Measurements from ENCODE around the gene ALDH1A2.
"Not testable (repeated sequence)": the region's sequence is repeated elsewhere in the genome, so short reads cannot be mapped to it uniquely, and the experiment has no call there.

The ALDH1A2 gene

DNA sequence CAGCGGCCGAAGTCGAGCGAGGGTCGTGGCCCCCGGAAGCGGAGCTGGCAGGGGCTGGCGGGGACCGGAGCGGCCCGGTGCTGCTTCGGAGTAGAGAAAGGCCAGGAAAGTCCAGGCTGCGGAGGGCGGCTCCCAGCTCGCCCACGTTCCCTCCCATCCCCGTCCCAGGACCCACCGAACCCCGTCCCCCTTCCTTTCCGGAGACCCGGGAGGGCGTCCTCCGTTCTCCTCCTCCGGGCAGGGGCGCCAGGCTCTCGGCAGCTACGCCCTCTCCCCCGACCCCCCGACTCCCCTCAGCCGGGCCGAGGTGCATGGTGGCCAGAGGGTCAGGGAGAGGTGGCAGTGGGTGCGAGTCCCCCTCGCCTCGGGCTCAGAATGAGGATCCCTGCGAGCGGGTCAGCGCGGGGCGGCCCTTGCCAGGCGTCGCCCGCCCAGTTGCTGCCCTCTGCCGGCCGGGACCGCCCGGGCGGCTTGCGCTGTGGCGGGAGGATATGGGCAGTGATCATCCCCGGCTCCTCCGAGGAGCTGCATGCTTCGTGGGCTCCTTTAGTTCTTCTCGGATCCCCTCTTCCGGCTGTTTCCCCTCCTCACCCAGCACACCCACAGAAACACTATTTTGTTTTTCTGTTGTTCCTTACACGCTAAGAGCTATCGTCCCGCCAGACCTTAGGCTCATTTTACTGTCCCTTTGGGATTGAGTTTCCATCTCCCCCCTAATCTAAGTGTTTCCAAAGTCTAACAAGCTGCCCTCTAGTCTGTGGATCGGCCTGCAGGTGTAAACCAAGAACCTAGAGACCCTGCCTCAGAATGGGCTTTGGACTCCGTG, 744 bp upstream of the ALDH1A2 start:
- DNase-seq (ENCODE audit: low read depth) = no peak

DNA sequence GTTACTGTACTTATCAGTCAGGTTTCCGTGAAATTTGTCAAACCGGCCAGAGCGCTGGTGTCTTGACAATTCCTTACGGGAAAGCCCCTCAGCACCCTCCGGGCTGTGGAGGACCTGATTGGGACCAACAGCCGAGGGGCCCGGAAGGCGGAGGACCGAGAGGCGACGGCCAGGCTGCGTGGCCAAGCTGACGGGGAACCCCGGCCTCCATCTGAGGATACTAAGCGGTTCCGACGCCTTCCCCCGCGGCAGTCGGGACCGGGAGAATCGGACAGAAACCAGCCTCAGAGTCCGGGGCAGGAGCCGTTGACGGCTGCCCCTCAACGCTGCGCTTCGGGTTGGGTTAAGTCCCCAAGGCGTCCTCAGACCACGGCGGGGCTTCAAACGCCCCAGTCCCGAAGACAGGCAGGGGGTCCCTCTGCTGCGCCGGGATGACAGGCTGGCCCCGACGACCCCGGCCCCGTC, 499 bp downstream of the ALDH1A2 start:
- no peak for DNase-seq (ENCODE audit: low read depth)

DNA sequence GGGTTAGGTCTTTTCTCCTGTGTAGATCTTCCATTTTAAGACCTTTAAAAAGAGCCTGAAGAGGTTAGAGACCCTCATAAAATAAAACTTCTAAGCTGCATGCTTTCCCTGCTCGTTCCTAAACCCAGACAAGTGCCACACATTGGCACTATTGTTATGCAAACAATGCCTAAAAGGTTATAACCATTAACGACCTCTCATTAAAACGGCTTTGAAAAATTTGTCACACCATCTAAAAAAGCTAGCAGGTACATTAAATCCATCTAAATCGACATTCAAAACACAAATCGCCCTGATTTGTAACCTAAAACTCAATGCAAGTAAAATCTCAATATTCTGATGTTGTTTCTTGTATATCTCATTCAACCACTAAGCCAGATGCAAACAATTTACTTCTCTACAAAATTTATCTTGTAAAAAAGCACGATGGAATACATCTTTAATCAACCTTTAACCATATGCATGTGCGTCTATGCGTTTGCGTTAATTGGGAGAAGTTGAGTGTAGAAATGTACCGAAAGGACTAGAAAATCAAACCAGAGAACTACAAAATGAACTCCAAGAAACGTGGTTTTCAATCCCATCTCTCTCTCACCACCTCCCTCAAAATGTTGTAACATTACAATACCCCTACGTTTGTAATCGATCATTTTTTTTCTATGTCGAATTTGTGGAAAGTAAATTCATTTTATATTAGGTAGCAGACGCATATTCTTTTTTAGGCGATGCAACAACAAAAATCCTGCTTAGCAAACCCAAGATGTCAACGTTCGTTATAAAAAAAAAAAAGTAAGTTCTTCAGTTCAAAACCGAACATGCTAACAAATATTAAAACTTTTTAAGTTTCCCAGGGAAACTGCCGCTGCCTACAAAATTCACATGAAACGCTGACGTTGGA, 1.2 kb downstream of the ALDH1A2 start:
- no peak for DNase-seq (ENCODE audit: low read depth)

DNA sequence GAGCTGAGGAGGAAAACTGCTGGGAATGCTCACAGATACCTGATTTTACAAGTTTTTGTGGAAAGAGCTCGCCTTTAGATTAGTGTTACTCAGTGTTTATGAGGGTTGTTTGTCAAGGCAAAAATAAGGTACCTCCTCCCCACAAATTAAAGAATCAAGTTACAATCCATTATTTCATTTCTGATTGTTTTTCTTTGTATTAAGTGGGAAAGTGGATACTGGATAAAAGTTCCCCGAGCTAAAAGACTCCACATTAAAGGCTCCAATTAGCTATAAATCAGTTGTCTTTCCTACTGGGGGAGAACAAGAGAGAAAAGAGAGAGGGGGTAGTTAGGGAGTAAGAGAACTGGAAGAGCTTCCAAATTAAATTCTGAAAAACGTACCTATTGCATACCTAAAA, 1.9 kb downstream of the ALDH1A2 start:
- DNase-seq (ENCODE audit: low read depth) = no peak

DNA sequence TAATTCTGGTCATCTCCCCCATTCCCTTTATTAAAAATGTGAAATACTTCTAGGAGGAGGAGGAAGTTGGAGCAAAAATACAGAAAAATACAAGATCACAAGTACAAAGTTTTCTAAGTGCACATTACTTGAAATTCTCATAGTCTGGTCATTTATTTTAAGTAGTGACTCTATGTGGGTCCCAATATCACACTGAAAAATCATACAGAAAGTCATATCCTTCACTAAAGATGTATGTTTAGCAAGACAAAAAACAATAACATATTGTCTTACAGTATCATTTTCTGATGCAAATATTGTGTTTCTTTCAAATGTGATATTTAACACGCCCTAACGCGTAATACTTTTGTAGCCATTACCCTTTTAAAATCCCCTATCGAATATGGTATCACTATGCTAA, 2.5 kb downstream of the ALDH1A2 start:
- no peak for DNase-seq (ENCODE audit: low read depth)

DNA sequence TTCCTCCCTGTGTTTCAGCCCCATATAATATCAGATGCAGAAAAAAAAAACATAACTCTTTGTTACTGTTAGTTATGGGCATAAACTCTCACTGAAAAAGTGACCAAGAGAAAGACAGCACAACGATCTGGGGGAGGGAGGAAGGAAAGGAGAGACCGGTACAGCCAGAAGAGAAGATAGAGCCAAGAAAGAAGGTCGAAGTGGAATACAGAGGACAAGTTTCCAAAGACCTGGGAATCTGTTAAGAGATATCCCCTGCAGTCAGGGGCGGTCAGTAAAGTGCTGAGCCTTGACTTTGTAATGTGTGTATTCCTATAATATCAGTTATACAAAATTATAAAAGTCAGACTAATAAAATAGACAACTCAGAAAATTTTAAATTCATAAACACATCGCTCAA, 3.3 kb downstream of the ALDH1A2 start:
- no peak for DNase-seq (ENCODE audit: low read depth)

DNA sequence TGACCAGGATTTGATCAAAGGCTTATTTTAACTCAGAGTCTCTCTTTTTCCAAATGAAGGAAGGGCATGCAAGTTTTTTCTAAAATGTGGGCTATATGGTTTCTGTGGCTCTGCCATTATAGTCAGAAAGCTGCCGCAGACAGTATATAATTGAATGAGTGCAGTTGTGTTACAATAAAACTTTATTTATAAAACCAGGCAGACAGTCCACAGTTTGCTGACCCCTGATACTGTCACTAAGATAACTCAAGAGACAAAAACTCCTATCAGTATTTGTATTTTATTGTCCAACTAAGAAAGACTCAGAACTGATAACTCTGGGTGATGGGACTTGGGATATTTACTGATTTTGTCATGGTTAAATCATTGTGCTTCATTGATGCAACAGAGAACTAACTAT, 4.9 kb downstream of the ALDH1A2 start:
- no peak for DNase-seq (ENCODE audit: low read depth)

DNA sequence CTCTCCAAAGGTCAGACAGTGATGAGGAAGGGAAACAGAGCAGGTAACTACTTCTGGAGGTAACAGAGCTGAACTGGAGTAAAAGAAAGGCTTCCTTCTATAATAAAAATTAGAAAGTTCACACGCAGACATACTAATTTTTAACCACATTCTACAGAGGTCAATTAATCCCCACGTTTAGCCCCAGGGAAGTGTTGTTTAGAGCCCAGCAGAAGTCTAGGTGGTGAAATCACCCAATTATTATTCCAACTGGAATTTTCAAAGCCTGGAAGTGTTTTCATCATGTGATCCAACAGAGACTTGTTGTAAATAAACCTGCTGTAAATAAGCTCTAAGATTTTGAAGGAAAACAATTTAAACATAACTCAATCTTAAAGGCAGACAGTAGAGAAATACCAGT, 6.8 kb downstream of the ALDH1A2 start:
- no peak for DNase-seq (ENCODE audit: low read depth)

DNA sequence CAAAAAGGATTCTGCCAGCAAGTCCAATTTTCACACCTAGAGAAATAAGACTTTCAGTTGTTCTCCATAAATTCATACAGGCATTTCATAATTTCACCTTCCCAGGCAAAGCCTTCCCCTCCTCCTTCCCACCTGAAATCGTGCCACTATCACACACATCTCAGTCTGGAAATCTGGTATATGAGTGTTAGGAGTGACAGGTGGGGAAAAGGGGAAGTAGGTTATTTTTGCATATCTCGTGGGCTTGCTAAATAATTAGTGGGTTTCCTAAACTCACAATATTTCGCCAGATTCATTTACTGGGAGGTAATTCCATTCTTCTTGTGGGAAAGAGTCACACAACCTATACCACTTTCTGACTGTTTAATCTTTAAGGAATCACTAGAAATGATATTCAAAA, 7.4 kb downstream of the ALDH1A2 start:
- no peak for DNase-seq (ENCODE audit: low read depth)

DNA sequence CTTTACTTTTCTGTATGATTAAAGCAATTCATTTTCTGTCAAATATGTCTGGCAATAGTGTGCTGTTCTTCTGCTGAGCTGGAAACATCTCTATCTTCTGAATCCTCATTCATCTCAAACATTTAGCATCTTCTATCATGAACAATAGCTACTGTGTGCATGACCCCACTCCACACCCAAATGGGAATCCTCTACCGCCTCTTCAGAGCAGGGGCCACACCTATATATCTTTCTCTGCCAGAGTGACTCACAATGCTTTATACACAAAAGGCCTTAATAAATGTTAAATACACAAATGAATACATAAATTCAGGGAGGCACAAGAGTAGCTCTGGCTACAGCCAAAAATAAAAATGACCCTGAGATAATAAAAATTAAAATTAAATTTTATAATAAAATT, 8.0 kb downstream of the ALDH1A2 start:
- no peak for DNase-seq (ENCODE audit: low read depth)

DNA sequence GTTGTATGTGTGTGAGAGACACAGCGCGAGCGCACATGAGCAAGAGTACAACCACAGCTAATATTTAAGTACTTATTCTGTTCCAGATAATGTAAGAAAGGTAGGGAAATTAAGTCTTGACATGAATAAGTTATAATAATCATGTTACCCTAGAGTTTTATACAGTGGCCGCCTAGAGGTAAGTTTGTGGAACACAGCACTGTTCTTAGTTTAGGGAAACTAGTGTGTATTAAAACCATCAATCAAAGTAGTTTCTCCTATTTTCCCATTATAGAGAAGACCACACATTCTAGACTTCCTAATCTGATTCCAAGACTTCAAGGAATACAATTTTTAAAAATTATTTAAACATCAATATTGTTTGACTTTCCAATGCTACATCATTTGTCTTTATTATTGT, 9.5 kb downstream of the ALDH1A2 start:
- no peak for DNase-seq (ENCODE audit: low read depth)

DNA sequence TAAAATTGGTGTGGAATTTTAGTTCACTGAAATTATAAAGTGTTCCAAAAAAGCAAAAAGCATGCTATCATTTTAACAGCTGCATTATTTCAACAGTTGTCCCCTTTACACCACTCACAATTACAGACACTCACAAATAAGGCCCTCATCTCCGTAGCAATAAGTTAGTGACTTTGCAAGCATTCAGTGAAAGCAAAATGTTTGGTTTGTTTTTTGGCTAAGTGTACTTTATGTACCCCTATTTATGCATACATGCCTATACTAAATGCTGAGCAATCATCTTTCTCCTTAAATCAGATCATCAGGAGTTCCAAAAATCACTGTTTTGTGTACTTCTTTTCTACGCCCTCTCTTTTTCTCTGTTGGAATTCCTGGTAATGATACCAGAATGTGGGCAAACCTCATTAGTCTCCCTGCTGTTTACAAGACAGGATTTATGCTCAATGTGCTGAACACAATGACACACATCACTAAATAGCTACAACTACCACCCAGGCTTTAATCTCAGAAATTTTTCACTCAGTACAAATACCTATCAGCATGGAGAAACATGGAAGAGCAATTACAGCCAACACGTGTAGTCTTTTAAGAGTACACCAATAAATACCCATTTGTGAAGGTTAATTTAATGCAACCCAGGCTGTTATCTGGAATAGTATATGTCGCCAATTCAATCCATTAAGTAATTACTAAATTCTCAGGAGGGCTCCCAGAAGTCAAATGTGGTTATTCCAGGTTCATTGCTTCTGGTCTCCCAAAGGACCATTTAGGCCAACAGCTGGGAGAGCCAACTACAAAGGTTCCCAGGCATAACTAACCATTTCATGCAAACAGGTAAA, 12.0 kb downstream of the ALDH1A2 start:
- DNase-seq (ENCODE audit: low read depth) = no peak

DNA sequence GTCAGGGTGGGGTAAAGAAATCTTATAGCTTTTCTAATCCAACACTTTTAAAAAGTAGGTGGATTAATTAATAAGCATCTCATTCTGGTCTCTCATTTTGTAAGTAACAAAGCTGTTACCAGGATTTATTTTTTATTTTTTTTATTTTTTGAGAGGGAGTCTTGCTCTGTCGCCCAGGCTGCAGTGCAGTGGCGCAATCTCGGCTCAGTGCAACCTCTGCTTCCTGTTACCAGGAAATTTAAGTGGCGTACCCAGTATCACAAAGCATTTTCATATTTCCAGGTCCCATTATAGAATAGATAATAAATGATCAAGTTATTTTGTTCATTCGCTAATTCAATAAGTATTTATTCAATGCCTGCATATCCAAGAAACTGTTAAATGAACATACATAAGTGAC, 13.2 kb downstream of the ALDH1A2 start:
- DNase-seq (ENCODE audit: low read depth) = no peak

DNA sequence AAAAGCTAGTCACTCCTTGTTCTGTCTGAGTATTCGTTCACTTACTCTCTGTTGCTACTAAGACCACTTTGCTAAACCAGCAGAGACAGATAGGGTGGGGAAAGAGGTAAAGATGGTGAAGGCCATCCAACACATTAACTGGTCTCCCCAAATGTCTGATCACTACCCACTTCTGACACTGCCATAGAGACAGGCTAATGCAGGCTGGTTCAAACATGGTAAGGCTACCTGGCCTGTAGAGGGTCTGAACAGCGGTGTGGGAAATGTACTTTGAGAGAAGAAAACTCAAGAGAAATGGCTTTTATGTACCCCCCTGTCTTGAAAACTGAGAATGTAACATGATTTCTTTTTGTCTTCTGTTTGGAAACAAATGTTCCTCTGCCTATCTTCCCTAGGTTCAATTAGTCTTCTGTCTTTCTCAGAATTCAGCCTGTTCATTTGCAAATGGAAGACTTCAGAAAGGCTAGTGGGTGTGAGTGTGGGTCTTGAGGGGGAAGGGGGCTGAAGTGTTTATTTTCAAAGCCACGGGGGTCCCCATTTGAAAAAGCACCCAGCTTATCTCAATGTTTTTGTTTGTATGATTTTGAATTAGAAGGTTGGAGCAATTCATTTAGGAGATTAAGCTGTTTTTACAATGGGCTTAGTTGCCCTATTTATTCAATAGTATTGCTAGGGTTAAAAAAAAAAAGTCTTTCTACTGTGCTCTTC, 15.8 kb downstream of the ALDH1A2 start:
- no peak for DNase-seq (ENCODE audit: low read depth)

DNA sequence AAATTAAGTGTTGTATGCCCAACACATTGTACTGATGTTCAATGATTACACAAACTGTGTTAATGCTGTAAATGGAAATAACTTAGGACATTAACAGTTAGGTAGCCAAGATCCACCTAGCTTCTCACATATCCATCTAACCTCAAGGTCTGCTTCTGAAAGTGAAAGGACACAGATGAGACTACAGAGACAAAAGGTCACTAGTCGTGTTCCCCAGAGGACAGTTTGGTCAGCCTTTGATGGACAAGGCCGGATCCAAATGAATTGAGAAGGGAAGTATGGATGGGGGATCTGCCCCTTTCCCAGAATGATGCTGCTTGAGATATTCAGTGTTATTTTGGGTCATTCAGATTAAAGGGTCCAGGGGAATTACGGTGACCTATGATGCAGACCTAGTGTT, 17.2 kb downstream of the ALDH1A2 start:
- DNase-seq (ENCODE audit: low read depth) = no peak

DNA sequence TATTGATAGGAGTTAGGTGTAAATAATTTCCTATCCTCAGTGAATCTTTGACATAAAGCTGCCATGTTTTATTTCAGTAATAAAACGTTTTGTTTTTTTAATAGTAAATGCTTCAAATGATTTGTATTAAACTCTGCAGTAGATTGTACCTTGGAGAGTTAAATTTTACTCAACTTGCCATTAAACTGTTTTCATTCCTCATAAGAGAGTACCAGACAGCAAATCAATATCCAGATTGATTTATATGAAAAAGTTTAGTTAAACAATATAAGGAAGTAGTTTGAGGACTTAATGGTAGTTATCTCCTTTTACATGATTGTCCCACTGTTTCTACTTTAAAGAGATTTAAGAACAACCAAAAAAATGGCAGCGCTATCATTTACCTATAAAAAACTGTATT, 18.4 kb downstream of the ALDH1A2 start:
- no peak for DNase-seq (ENCODE audit: low read depth)

DNA sequence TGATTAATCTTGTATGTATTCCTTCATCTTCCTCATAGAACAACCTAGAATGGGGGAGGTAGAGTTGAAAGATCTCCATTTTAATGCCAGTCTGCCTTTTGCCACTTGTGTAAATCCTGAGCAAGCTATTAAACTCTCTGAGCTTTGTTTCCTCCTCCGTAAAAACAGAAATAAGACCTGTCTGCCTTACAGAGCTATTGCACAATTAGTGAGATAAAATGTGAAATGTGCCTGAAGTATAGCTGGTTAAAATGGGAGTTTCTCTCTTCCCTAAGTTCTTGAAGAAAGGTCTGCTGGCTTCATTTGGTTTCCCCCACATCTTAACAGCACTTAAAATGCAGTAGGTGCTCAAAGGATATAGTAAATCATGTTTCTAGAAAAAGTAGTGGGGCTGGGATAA, 19.0 kb downstream of the ALDH1A2 start:
- no peak for DNase-seq (ENCODE audit: low read depth)

DNA sequence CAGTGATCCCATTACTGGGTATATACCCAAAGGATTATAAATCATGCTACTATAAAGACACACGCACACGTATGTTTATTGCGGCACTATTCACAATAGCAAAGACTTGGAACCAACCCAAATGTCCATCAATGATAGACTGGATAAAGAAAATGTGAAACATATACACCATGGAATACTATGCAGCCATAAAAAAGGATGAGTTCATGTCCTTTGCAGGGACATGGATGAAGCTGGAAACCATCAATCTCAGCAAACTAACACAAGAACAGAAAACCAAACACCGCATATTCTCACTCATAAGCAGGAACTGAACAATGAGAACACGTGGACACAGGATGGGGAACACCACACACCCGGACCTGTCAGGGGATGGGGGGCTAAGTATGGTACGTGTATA, 20.1 kb downstream of the ALDH1A2 start:
- not testable (repeated sequence) for DNase-seq (ENCODE audit: low read depth)

DNA sequence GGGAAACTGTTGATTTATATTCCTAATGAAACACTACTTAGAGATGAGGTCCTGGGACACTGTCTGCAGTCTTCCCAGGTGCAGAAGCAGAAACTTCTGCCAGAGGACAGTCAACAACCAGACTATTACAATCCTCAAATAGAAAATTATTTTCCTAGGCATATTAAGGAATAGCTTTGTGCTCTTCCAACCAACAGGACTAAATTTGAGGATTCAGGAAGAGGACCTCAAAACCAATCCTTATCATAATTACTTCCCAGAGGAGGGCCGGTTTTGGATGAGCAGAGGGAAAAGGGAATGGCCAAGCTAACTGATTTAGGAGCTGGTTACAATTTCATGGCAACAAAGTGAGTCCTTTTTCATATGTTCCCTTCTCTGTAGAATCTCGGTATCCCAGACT, 21.0 kb downstream of the ALDH1A2 start:
- DNase-seq (ENCODE audit: low read depth) = no peak

DNA sequence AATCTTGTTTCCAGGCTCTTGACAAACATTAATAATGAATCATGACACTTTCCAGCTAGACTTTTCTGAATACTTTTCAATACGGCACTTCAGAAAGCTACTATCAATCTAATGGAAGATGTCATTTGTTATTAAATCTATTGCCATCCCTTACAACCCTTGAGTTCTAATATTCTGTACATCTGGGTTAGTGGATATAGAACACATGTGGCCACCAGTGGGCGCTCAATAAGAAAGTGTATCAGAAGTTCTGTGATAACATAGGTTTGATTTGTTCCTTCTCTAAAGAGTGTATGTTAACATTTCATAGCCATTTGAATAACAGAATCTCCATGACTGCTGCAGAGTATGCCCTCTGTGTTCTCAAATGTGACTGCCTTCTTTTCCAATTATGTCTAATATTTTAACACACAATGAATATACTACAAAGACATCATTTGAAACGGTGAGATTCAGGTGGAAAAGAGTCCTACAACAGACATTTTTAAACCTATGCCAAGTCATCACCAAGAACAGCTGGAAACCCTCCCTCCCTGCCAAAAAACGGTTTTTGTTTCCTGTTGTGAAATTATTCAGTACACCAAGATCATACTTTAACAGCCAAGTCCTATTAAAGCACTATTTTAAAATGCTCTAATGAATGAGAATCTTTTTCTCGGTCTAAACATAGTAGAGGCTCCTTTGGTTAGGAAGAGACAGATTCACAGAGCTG, 22.2 kb downstream of the ALDH1A2 start:
- DNase-seq (ENCODE audit: low read depth) = no peak

DNA sequence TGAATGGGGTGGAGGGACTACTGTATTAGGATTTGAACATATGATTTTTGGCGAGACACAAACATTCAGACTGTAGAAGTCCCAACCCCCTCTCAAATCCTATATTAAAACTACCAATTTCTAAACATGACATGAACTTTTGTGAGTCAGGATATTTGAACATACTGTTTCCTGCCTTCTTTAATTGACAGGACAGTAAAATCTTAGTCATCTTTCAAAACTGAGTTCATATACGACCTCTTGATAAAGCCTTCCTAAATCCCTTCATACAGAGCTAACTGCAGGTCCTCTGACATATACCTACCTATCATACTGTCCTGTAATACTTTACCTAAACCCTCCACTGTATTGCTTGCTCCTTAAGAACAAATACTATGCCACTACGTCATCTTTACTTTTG, 23.5 kb downstream of the ALDH1A2 start:
- DNase-seq (ENCODE audit: low read depth) = no peak
